Tibial nerve (tissue), 4 donors: Measurements from ENCODE around the gene PLCXD3. TPM values are rescaled to one million over a fixed set of nuclear protein-coding genes. Genes with fewer than 3 reads are reported as not detected.
A peak's percentile ranks its signal among the peaks of the same experiment; 100 is the strongest.

Experiments
- DNase-seq, 2 donors: peaks; one replicate each; pipeline ENCODE4 v3.0.0-alpha.2; 2019; ENCODE audit warnings: low spot score in 2 of 2
- H3K27ac ChIP-seq, 4 donors: fragments of 200-600 bp; sonication (generic) in 3 of 4; one replicate each; pipeline ENCODE4 v1.5.1; 2017 to 2019; ENCODE audit warnings: mild to moderate bottlenecking in 1 of 4
- H3K27me3 ChIP-seq, 2 donors: fragments of 200-600 bp; sonication (generic) in 1 of 2; one replicate each; pipeline versions ENCODE4 v1.5.1 to v1.6.0; 2017 to 2019
- H3K36me3 ChIP-seq, 3 donors: fragments of 200-600 bp; sonication (generic); one replicate each; pipeline ENCODE4 v1.5.1; 2018 to 2019
- H3K4me1 ChIP-seq, 4 donors: fragments of 200-600 bp; sonication (generic) in 3 of 4; one replicate each; pipeline ENCODE4 v1.5.1; 2017 to 2019
- H3K4me3 ChIP-seq, 4 donors: fragments of 200-600 bp; sonication (generic) in 3 of 4; one replicate each; pipeline ENCODE4 v1.5.1; 2017 to 2019; ENCODE audit warnings: mild to moderate bottlenecking in 1 of 4, moderate library complexity in 1 of 4
- H3K9me3 ChIP-seq, 4 donors: fragments of 200-600 bp; sonication (generic) in 3 of 4; one replicate each; pipeline ENCODE4 v1.5.1; 2017 to 2019
- CTCF ChIP-seq, 5 experiments: fragments of 200-600 bp in 3 of 5; fragments of 450-650 bp in 2 of 5; sonication (generic) in 3 of 5; IDR thresholded peaks; one replicate each; pipeline ENCODE4 v1.5.1; 2016 to 2019; ENCODE audit warnings: antibody characterized with exemption in 5 of 5, mild to moderate bottlenecking in 3 of 5, moderate library complexity in 2 of 5
- EP300 ChIP-seq, 2 donors: sonication (generic); formaldehyde crosslinking; IDR thresholded peaks; one replicate each; pipeline ENCODE4 v1.6.1; 2017; ENCODE audit warnings: antibody characterized with exemption in 2 of 2, mild to moderate bottlenecking in 1 of 2
- POLR2A ChIP-seq, 2 donors: fragments of 450-650 bp; IDR thresholded peaks; one replicate each; pipeline ENCODE4 v1.6.1; 2017; ENCODE audit warnings: antibody characterized with exemption in 2 of 2, mild to moderate bottlenecking in 2 of 2, moderate library complexity in 2 of 2
- WGBS, 2 donors: methylation state at CpG; one replicate each; pipeline ENCODE4 v1.1.5; 2018; 5-methylcytosine and 5-hydroxymethylcytosine counted together
- total RNA-seq, 4 donors: library from RNA; depleted of rRNA; stranded (reverse); fragments of >200 nt; gene quantifications; one replicate each; pipeline ENCODE4 v1.1.0, GENCODE V29; 2016

The PLCXD3 gene
- total RNA-seq, 4 donors from 2014 or later = 2.1 to 7.9 (median 7.0) TPM

GRCh38 chr5:41524174-41524573, 13.8 kb upstream of the PLCXD3 start:
- no peaks in the 10 kb centered on the region for H3K36me3 ChIP-seq
- peaks cover 0 to 9% (median 0%) of the 10 kb centered on the region in 4 donors for H3K9me3 ChIP-seq
- no peak for TF ChIP-seq CTCF (IDR thresholded peaks at IDR 0.05)
- no peak for TF ChIP-seq EP300 (IDR thresholded peaks at IDR 0.05)
- no peak for TF ChIP-seq POLR2A (IDR thresholded peaks at IDR 0.05)
- no peak overlapping the region for H3K4me3 ChIP-seq
- no peak overlapping the region for H3K27ac ChIP-seq
- DNase-seq = no peak
- no peaks in the 10 kb centered on the region for H3K4me1 ChIP-seq
- no peaks in the 10 kb centered on the region for H3K27me3 ChIP-seq

DNA sequence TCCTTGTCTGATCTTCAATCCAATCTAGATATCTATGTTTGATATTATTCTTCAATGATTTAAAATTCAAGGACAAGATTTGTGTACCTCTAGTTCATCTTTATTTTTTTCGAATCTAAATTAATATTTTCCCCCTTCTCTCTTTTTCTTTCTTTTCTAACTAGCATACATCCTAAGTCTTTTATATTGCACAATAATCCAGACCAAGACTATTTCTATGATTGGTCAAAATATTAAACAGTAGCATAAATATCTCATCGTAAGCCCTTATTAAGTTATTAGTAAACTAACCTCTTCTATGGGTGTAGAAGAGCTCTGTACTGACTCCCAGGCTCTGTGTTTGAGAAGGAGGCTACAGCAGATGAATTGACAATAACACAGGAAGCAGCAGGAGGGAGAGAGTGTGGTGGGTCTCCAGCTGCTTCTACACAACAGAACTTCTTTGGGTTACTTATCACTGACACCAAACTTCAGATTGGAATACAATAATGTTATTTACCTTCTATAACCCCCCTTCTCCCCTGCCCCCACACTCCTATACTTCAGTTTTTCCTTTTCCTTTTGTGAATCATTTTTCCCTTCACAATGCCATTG, 11.9 kb upstream of the PLCXD3 start:
- Histone ChIP-seq H3K9me3 (no peaks in the 10 kb centered on the region), H3K36me3 (no peaks in the 10 kb centered on the region), H3K27me3 (no peaks in the 10 kb centered on the region), H3K4me1 (no peaks in the 10 kb centered on the region), H3K27ac (no peak overlapping the region), H3K4me3 (no peak overlapping the region)
- no peak for DNase-seq
- WGBS, 2 donors = 73 to 81% methylated on average over 2 of the region's 2 CpGs
- no peak for TF ChIP-seq CTCF (IDR thresholded peaks at IDR 0.05)
- no peak for TF ChIP-seq EP300 (IDR thresholded peaks at IDR 0.05)
- no peak for TF ChIP-seq POLR2A (IDR thresholded peaks at IDR 0.05)

DNA sequence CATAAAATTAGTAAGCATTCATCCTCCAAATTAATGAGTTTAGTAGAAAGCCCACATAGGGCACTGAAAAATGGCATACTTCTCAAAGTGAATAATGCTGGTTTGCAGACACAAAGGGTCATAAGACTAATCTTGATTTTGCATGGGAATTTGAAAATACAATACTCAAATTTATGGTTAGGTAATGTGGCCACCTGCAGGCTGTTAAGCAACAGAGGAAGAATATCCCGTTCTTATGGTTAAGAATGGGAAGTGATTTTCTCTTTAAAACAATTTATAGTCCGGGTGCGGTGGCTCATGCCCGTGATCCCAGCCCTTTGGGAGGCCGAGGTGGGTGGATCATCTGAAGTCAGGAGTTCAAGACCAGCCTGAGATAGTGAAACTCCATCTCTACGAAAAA, 9.4 kb upstream of the PLCXD3 start:
- no peak for DNase-seq
- Histone ChIP-seq H3K27ac (no peak overlapping the region), H3K36me3 (no peaks in the 10 kb centered on the region), H3K9me3 (no peaks in the 10 kb centered on the region), H3K4me1 (no peaks in the 10 kb centered on the region), H3K4me3 (no peak overlapping the region), H3K27me3 (no peaks in the 10 kb centered on the region)
- WGBS, 2 donors = 73 to 77% methylated on average over 6 of the region's 6 CpGs
- TF ChIP-seq POLR2A (IDR thresholded peaks at IDR 0.05) = no peak
- TF ChIP-seq CTCF (IDR thresholded peaks at IDR 0.05) = peak in 1 of 5 experiments; percentile 12
- no peak for TF ChIP-seq EP300 (IDR thresholded peaks at IDR 0.05)

DNA sequence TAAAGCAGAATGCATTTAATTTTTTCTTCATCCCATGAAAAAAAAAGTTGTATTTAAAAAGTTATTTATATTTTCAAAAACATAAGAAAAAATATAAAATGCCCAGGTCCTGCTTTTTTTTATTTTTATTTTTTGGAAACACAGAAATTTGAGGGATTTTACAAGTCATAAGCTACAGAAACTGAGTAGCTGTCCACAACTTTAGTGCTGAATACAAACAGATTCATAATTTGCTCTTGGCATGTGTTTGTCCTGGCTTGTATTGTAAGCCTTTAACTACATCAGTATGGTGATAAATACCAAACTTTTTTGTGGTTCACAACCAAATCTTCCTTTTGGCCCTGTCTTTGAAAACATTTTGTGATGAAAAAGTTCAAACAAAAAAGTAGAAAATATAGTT, 7.5 kb upstream of the PLCXD3 start:
- H3K4me1 ChIP-seq = no peaks in the 10 kb centered on the region
- no peak for TF ChIP-seq EP300 (IDR thresholded peaks at IDR 0.05)
- no peak for TF ChIP-seq CTCF (IDR thresholded peaks at IDR 0.05)
- no peak for TF ChIP-seq POLR2A (IDR thresholded peaks at IDR 0.05)
- no peaks in the 10 kb centered on the region for H3K27me3 ChIP-seq
- H3K27ac ChIP-seq = no peak overlapping the region
- no peaks in the 10 kb centered on the region for H3K36me3 ChIP-seq
- no peak for DNase-seq
- H3K4me3 ChIP-seq = no peak overlapping the region
- no peaks in the 10 kb centered on the region for H3K9me3 ChIP-seq

DNA sequence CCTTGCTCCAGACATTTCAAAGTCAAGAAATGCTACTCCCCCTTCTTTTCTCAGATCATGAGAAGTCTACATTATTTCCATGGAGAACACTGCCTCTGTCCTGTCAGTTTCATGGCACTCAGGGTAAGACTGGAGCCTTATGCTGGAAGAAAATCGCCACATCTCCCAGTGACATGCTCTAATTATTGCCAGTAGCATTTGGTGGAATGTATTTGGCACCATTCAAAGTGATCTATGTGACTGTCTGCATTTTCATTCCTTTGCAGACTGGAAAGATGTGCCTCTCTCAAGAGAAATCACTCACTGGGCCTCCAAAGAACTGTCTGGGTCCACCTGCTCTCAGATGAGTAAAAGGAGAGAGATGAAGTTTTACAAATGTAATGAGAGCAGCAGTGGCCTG, 840 bp upstream of the PLCXD3 start:
- H3K27ac ChIP-seq = no peak overlapping the region
- TF ChIP-seq CTCF (IDR thresholded peaks at IDR 0.05) (no peak), POLR2A (IDR thresholded peaks at IDR 0.05) (no peak), EP300 (IDR thresholded peaks at IDR 0.05) (no peak)
- H3K36me3 ChIP-seq = no peaks in the 10 kb centered on the region
- no peak for DNase-seq
- H3K4me1 ChIP-seq = peaks cover 0 to 18% (median 2%) of the 10 kb centered on the region in 4 donors
- 75 to 88% methylated on average over 1 of the region's 1 CpG for WGBS, 2 donors
- H3K9me3 ChIP-seq = no peaks in the 10 kb centered on the region
- no peak overlapping the region for H3K4me3 ChIP-seq
- peaks cover 0 to 31% of the 10 kb centered on the region in 2 donors for H3K27me3 ChIP-seq
